Measurements from ENCODE around the gene RREB1. TPM values are rescaled to one million over a fixed set of nuclear protein-coding genes. Genes with fewer than 3 reads are reported as not detected.

Gene RREB1
- total RNA-seq = 10 to 100 TPM; 75.0 to 79.2 TPM
- 30.0 TPM for polyA plus RNA-seq (ENCODE audit: insufficient read depth, low read depth, low replicate concordance)
- long read RNA-seq, donor 1, full-length matches to known transcripts = 1 of 19 reads
- long read RNA-seq, donor 1, partial matches to known transcripts = 18 of 19 reads
- long read RNA-seq, donor 1, other reads (novel, unspliced or antisense) = 0 of 19 reads
- long read RNA-seq, donor 2 = 0 reads

- 0 to 3% methylated on average over 12 to 42 of the region's 59 CpGs for WGBS, 2 donors
- no peaks in the 10 kb centered on the region for H3K36me3 ChIP-seq (ENCODE audit: low read depth, missing control alignments)
- intact Hi-C loops (cut with DNase I; ENCODE audit: low total_unique reads) = no loop called here
- peaks cover 16% of the 10 kb centered on the region for H3K4me1 ChIP-seq
- peak; percentile 89 for DNase-seq
- TF ChIP-seq CTCF (IDR thresholded peaks at IDR 0.05) = no peak
- no peaks in the 10 kb centered on the region for H3K27me3 ChIP-seq
- no peaks in the 10 kb centered on the region for H3K9me3 ChIP-seq
- peak within 1 kb of the TSS; percentile 93 to 97 for H3K27ac ChIP-seq
- H3K4me3 ChIP-seq = peak within 1 kb of the TSS; percentile 88 to 94
Measured at GRCh38 chr6:7107578-7108195, at the start of gene RREB1. TSS of gene RREB1 (plus strand) at chr6:7107961. CDS start at chr6:7181912, 73,951 bp downstream.

GRCh38 chr6:7058250-7058923 is 49.4 kb upstream of the RREB1 start:
- TF ChIP-seq POLR2A (IDR thresholded peaks at IDR 0.05) (no peak), CTCF (IDR thresholded peaks at IDR 0.05) (no peak)
- no peak overlapping the region for H3K27ac ChIP-seq
- DNase-seq = no peak

GRCh38 chr6:7060769-7061516 is 46.8 kb upstream of the RREB1 start:
- Histone ChIP-seq H3K36me3 (ENCODE audit: low read depth, missing control alignments) (no peaks in the 10 kb centered on the region), H3K4me1 (no peaks in the 10 kb centered on the region), H3K9me3 (no peaks in the 10 kb centered on the region), H3K27ac (no peak overlapping the region), H3K4me3 (no peak overlapping the region), H3K27me3 (no peaks in the 10 kb centered on the region)
- 84 to 85% methylated on average over 6 of the region's 6 CpGs for WGBS, 2 donors
- TF ChIP-seq POLR2A (IDR thresholded peaks at IDR 0.05) (no peak), CTCF (IDR thresholded peaks at IDR 0.05) (no peak)
- DNase-seq = no peak
- intact Hi-C loops (cut with DNase I; ENCODE audit: low total_unique reads) = no loop called here

More at GRCh38 chr6:7058250-7058923, 49.4 kb upstream of the RREB1 start:
- H3K9me3 ChIP-seq = no peaks in the 10 kb centered on the region
- H3K4me1 ChIP-seq = peaks cover under 1% of the 10 kb centered on the region
- no peak overlapping the region for H3K4me3 ChIP-seq
- 85% methylated on average over 4 of the region's 4 CpGs for WGBS, 2 donors
- no peaks in the 10 kb centered on the region for H3K27me3 ChIP-seq
- intact Hi-C loops (cut with DNase I; ENCODE audit: low total_unique reads) = no loop called here
- H3K36me3 ChIP-seq (ENCODE audit: low read depth, missing control alignments) = no peaks in the 10 kb centered on the region

- H3K4me1 ChIP-seq = no peaks in the 10 kb centered on the region
- no peak for DNase-seq
- H3K27me3 ChIP-seq = no peaks in the 10 kb centered on the region
- 79 to 84% methylated on average over 11 of the region's 11 CpGs for WGBS, 2 donors
- intact Hi-C loops (cut with DNase I; ENCODE audit: low total_unique reads) = no loop called here
- H3K9me3 ChIP-seq = no peaks in the 10 kb centered on the region
- no peak overlapping the region for H3K4me3 ChIP-seq
- no peaks in the 10 kb centered on the region for H3K36me3 ChIP-seq (ENCODE audit: low read depth, missing control alignments)
- TF ChIP-seq POLR2A (IDR thresholded peaks at IDR 0.05) (no peak), CTCF (IDR thresholded peaks at IDR 0.05) (no peak)
- H3K27ac ChIP-seq = no peak overlapping the region
Measured at GRCh38 chr6:7062451-7063162, 45.2 kb upstream of the RREB1 start.

All from testis (tissue), 5 donors.